Neural progenitor cell (in vitro differentiated cells): ENCODE data around the gene AGRP. TPM values are rescaled to one million over a fixed set of nuclear protein-coding genes. Genes with fewer than 3 reads are reported as not detected.
A peak's percentile ranks its signal among the peaks of the same experiment; 100 is the strongest.

Experiments
- DNase-seq: peaks from one replicate; pipeline ENCODE4 v3.0.0-alpha.2; 2016; ENCODE audit warnings: low spot score
- H2AFZ ChIP-seq: fragments of 200-600 bp; sonication (generic); replicated peaks from 2 replicates; pipeline ENCODE4 v1.6.1; 2016; ENCODE audit warnings: antibody characterized with exemption
- H3F3A ChIP-seq: fragments of 200-600 bp; sonication (generic); 2 replicates; pipeline ENCODE4 v1.6.1; 2016; ENCODE audit warnings: antibody characterized with exemption, low read depth
- H3K27ac ChIP-seq: fragments of 200-600 bp; sonication (generic); 2 replicates; pipeline ENCODE4 v1.5.1; 2016; ENCODE audit warnings: mild to moderate bottlenecking
- H3K27me3 ChIP-seq: fragments of 200-600 bp; sonication (generic); 2 replicates; pipeline ENCODE4 v1.6.1; 2016; ENCODE audit warnings: mild to moderate bottlenecking, moderate library complexity
- H3K36me3 ChIP-seq: fragments of 200-600 bp; sonication (generic); 2 replicates; pipeline ENCODE4 v1.5.1; 2016
- H3K4me1 ChIP-seq: fragments of 200-600 bp; sonication (generic); 2 replicates; pipeline ENCODE4 v1.6.1; 2016; ENCODE audit warnings: mixed run types
- H3K4me2 ChIP-seq: fragments of 200-600 bp; sonication (generic); 2 replicates; pipeline ENCODE4 v1.6.1; 2016
- H3K4me3 ChIP-seq: fragments of 200-600 bp; sonication (generic); 2 replicates; pipeline ENCODE4 v1.5.1; 2016
- H3K79me2 ChIP-seq: fragments of 200-600 bp; sonication (generic); 2 replicates; pipeline ENCODE4 v1.6.1; 2016; ENCODE audit warnings: low read depth
- H3K9ac ChIP-seq: fragments of 200-600 bp; sonication (generic); 2 replicates; pipeline ENCODE4 v1.6.1; 2016
- H3K9me3 ChIP-seq: fragments of 200-600 bp; sonication (generic); 2 replicates; pipeline ENCODE4 v1.5.1; 2016; ENCODE audit warnings: low read depth
- H4K20me1 ChIP-seq: fragments of 200-600 bp; sonication (generic); 2 replicates; pipeline ENCODE4 v1.6.1; 2016; ENCODE audit warnings: low read depth
- H3K27ac Mint-ChIP-seq: 3 replicates; pipeline ENCODE4 v1.8.0; 2021; ENCODE audit warnings: mixed read lengths
- H3K27me3 Mint-ChIP-seq: 2 replicates; pipeline ENCODE4 v1.8.0; 2022; ENCODE audit warnings: low read depth, mild to moderate bottlenecking, inconsistent platforms, moderate library complexity, mixed read lengths; ENCODE audit not compliant: insufficient read depth
- H3K36me3 Mint-ChIP-seq: 3 replicates; pipeline ENCODE4 v1.8.0; 2021; ENCODE audit warnings: mixed read lengths
- H3K4me1 Mint-ChIP-seq: 3 replicates; pipeline ENCODE4 v1.8.0; 2021; ENCODE audit warnings: mixed read lengths
- H3K4me3 Mint-ChIP-seq: 3 replicates; pipeline ENCODE4 v1.8.0; 2021; ENCODE audit warnings: mild to moderate bottlenecking, moderate library complexity, mixed read lengths
- H3K9me3 Mint-ChIP-seq: 3 replicates; pipeline ENCODE4 v1.8.0; 2020; ENCODE audit warnings: mixed read lengths
- EZH2 ChIP-seq: fragments of 200-600 bp; sonication (generic); IDR thresholded peaks from 2 replicates; pipeline ENCODE4 v1.6.1; 2017; ENCODE audit warnings: antibody characterized with exemption, mild to moderate bottlenecking, moderate library complexity
- EZH2phosphoT487 ChIP-seq: fragments of 200-600 bp; sonication (generic); IDR thresholded peaks from 2 replicates; pipeline ENCODE4 v1.6.1; 2017; ENCODE audit warnings: antibody characterized with exemption
- total RNA-seq: library from RNA; depleted of rRNA; stranded (reverse); fragments of >200 nt; gene quantifications from 2 replicates; pipeline ENCODE4 v1.2.3, GENCODE V29; 2015; ENCODE audit warnings: low replicate concordance
- TF ChIP-seq, protein P1 (sequence below): fragments of 200-600 bp; sonication (generic); IDR thresholded peaks from 2 replicates; pipeline ENCODE4 v1.5.1; 2017; ENCODE audit warnings: antibody characterized with exemption, mild to moderate bottlenecking

The AGRP gene
- total RNA-seq, 1 donor from 2014 or later: not detected

DNA sequence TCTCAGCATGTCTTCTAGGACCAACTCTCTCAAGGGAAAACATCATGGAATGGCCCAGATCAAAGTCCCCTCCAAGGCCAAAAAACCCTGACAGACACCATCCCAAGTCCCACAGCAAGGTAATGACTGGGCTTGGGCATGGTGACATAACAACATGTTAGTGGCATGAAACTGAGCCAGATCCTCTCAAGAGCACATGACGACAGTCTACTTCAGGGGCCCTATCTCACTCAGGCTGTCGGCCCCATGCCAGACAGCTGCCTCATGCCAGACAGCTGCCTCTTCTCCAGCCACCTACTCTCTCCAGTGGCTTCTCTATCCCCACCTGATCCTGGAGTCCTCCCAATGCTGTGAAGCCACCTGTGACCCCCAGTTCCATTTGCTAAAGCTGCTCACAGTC, 34.0 kb downstream of the AGRP start:
- Histone ChIP-seq H3K9ac (no peak overlapping the region), H3K79me2 (no peaks in the 10 kb centered on the region), H3K4me2 (no peak overlapping the region), H3K27me3 (no peaks in the 10 kb centered on the region), H3F3A (no peaks in the 10 kb centered on the region), H3K27ac (no peak overlapping the region), H3K9me3 (no peaks in the 10 kb centered on the region), H2AFZ (no peak overlapping the region), H3K4me1 (no peaks in the 10 kb centered on the region), H4K20me1 (peaks cover 10% of the 10 kb centered on the region), H3K36me3 (no peaks in the 10 kb centered on the region), H3K4me3 (no peak overlapping the region)
- H3K27ac Mint-ChIP-seq: no peak overlapping the region
- H3K36me3 Mint-ChIP-seq: peaks cover 14% of the 10 kb centered on the region
- TF ChIP-seq, protein P1, sequence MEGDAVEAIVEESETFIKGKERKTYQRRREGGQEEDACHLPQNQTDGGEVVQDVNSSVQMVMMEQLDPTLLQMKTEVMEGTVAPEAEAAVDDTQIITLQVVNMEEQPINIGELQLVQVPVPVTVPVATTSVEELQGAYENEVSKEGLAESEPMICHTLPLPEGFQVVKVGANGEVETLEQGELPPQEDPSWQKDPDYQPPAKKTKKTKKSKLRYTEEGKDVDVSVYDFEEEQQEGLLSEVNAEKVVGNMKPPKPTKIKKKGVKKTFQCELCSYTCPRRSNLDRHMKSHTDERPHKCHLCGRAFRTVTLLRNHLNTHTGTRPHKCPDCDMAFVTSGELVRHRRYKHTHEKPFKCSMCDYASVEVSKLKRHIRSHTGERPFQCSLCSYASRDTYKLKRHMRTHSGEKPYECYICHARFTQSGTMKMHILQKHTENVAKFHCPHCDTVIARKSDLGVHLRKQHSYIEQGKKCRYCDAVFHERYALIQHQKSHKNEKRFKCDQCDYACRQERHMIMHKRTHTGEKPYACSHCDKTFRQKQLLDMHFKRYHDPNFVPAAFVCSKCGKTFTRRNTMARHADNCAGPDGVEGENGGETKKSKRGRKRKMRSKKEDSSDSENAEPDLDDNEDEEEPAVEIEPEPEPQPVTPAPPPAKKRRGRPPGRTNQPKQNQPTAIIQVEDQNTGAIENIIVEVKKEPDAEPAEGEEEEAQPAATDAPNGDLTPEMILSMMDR: no peak
- TF ChIP-seq EZH2phosphoT487: no peak
- TF ChIP-seq EZH2: no peak
- no peak for DNase-seq
- no peaks in the 10 kb centered on the region for H3K9me3 Mint-ChIP-seq
- H3K4me3 Mint-ChIP-seq: no peak overlapping the region
- H3K27me3 Mint-ChIP-seq: no peaks in the 10 kb centered on the region
- peaks cover 20% of the 10 kb centered on the region for H3K4me1 Mint-ChIP-seq

DNA sequence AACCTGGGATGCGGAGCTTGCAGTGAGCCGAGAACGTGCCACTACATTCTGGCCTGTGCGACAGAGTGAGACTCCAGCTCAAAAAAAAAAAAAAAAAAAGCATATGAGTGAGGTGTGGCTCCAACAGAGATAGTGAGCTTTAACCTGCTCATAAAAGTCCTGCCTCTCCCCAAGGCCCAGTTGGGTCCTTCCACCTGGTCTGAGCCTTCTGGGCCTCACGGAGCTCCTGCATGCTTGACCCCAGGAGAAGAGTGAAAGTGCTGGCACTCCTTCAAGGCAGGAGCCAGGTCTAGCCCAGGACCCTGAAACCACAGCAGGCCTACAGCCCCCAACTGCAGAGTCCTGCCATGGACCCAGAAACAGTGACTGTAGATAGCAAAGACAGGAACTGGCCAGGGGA, 34.8 kb downstream of the AGRP start:
- H3K27me3 ChIP-seq: no peaks in the 10 kb centered on the region
- H3K27ac ChIP-seq: no peak overlapping the region
- no peak overlapping the region for H3K9ac ChIP-seq
- no peak overlapping the region for H3K4me3 ChIP-seq
- Mint-ChIP-seq H3K36me3 (peaks cover 14% of the 10 kb centered on the region), H3K4me3 (no peak overlapping the region), H3K4me1 (peaks cover 13% of the 10 kb centered on the region), H3K9me3 (no peaks in the 10 kb centered on the region), H3K27ac (no peak overlapping the region), H3K27me3 (no peaks in the 10 kb centered on the region)
- no peak overlapping the region for H2AFZ ChIP-seq
- no peaks in the 10 kb centered on the region for H3K4me1 ChIP-seq
- DNase-seq: no peak
- no peaks in the 10 kb centered on the region for H3K36me3 ChIP-seq
- H3F3A ChIP-seq: no peaks in the 10 kb centered on the region
- peaks cover 6% of the 10 kb centered on the region for H4K20me1 ChIP-seq
- TF ChIP-seq EZH2 (no peak), EZH2phosphoT487 (no peak)
- TF ChIP-seq, protein P1: no peak
- H3K9me3 ChIP-seq: no peaks in the 10 kb centered on the region
- no peaks in the 10 kb centered on the region for H3K79me2 ChIP-seq
- H3K4me2 ChIP-seq: no peak overlapping the region

DNA sequence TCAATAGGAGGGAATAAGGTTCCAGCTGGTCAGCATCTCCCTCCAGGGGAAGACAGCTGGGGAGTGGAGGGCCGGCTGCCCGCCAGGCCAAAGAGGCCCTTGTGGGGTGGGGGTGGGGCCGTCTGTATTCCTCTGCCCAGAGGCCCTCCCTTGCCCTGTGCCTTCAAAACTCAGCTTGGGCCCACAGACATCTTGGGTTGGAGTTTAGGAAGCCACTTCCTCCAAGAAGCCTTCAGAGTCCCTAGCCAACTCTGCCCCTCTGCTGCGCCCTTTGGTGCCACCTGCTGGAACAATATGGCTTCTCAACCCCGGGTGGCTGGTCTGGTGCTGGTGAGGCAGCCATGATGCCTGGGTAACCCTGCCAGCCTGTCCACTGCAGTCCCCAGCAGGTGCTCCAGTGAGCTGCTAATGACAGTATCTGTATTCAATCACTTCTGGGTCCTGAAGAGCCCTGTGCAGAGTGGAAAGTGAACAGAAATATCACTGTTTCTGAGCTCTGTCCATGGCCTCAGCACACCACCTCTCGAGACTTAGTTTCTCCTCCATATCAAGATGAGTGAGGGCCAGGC, 35.8 kb downstream of the AGRP start:
- H3K9ac ChIP-seq: no peak overlapping the region
- no peaks in the 10 kb centered on the region for H3K4me1 ChIP-seq
- no peak overlapping the region for H2AFZ ChIP-seq
- no peak overlapping the region for H3K27ac ChIP-seq
- peaks cover 6% of the 10 kb centered on the region for H4K20me1 ChIP-seq
- no peak for TF ChIP-seq EZH2phosphoT487
- TF ChIP-seq, protein P1: peak; percentile 36
- Mint-ChIP-seq H3K4me1 (peaks cover 9% of the 10 kb centered on the region), H3K4me3 (no peak overlapping the region), H3K36me3 (peaks cover 10% of the 10 kb centered on the region), H3K27ac (no peak overlapping the region), H3K27me3 (no peaks in the 10 kb centered on the region), H3K9me3 (no peaks in the 10 kb centered on the region)
- DNase-seq: no peak
- no peaks in the 10 kb centered on the region for H3K36me3 ChIP-seq
- H3K9me3 ChIP-seq: no peaks in the 10 kb centered on the region
- no peaks in the 10 kb centered on the region for H3K79me2 ChIP-seq
- no peaks in the 10 kb centered on the region for H3F3A ChIP-seq
- no peaks in the 10 kb centered on the region for H3K27me3 ChIP-seq
- no peak overlapping the region for H3K4me3 ChIP-seq
- H3K4me2 ChIP-seq: no peak overlapping the region
